GM13976 (cell line): ENCODE data around the gene SPTBN1.

Experiments used
- DNase-seq: peaks from one replicate; pipeline ENCODE4 v3.0.0; 2012; ENCODE audit warnings: low spot score
- CTCF ChIP-seq: IDR thresholded peaks from 2 replicates; pipeline ENCODE4 v1.5.1; 2012; ENCODE audit warnings: borderline replicate concordance, mild to moderate bottlenecking; ENCODE audit not compliant: insufficient read depth; ENCODE audit errors: extremely low read depth, missing control alignments, control extremely low read depth
- in situ Hi-C: fragments of 300-500 bp; cut with MboI; formaldehyde crosslinking; loops from one replicate; pipeline ENCODE4 v1.12.0; 2022; ENCODE audit warnings: low sequenced_read_pairs, mixed read lengths, inconsistent platforms; ENCODE audit not compliant: unreplicated experiment

Gene SPTBN1

GRCh38 chr2:54656863-54657262 is 200.7 kb downstream of the SPTBN1 start:
- no peak for DNase-seq
- in situ Hi-C loops: loop anchor here (5.0 kb wide), 1 partner anchor 135 kb away; no protein-coding TSS in a partner anchor
- TF ChIP-seq CTCF: no peak

GRCh38 chr2:54657664-54658083 is 201.5 kb downstream of the SPTBN1 start:
- in situ Hi-C loops: loop anchor here (5.0 kb wide), 1 partner anchor 135 kb away; no protein-coding TSS in a partner anchor
- TF ChIP-seq CTCF: peak; percentile 39
- DNase-seq: peak; percentile 55

- no peak for TF ChIP-seq CTCF
- in situ Hi-C loops: loop anchor here (5.0 kb wide), 1 partner anchor 136 kb away; no protein-coding TSS in a partner anchor
- DNase-seq: no peak
Observed at GRCh38 chr2:54658564-54659071, 202.5 kb downstream of the SPTBN1 start.

GRCh38 chr2:54659527-54659926 is 203.4 kb downstream of the SPTBN1 start:
- no peak for DNase-seq
- TF ChIP-seq CTCF: no peak
- in situ Hi-C loops: loop anchor here (5.0 kb wide), 1 partner anchor 137 kb away; no protein-coding TSS in a partner anchor

- in situ Hi-C loops: no loop called here
- DNase-seq: no peak
- no peak for TF ChIP-seq CTCF
Observed at GRCh38 chr2:54660752-54661151, 204.6 kb downstream of the SPTBN1 start.

DNA sequence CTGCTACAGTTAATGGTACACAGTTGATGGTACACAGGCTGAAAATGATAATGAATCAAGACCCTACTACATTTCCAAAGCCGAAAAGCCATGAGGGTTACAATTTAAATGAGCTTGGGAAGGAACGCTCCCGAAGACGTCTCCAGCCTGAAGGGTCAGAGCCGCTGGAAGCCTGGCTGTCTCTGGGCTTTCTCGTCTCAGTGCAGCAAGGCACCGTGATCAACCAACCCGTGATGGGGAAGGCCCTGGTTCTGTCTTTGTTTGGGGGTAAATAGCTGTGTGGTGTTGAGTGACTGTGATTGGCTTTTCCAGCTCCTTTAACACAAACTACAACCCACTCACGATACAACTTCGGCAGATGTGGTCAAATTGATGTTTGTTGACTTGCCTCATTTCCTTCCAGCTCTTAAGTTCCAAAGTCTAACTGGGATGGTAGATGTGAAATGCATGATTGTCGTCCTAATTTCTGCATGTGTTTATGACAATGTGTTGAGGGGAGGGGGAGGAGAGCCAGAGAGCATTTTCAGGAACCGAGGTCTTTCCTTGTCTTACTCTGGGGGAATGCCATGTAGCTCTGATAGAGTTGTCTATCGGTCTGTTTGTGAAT is 207.4 kb downstream of the SPTBN1 start:
- no peak for DNase-seq
- in situ Hi-C loops: no loop called here
- no peak for TF ChIP-seq CTCF
